SK-N-SH (cell line): ENCODE measurements around the gene IP6K1. TPM values are rescaled to one million over a fixed set of nuclear protein-coding genes. Genes with fewer than 3 reads are reported as not detected.

Experiments used
- ELF1 ChIP-seq: IDR thresholded peaks from 2 replicates; pipeline ENCODE4 v1.4.0; 2012
- EP300 ChIP-seq, 2 experiments: IDR thresholded peaks; 2 replicates each; pipeline versions ENCODE4 v1.4.0 to v1.6.1; 2012; ENCODE audit warnings: borderline replicate concordance in 1 of 2, low read depth in 1 of 2, low read length in 1 of 2
- EZH2phosphoT487 ChIP-seq: fragments of 200-600 bp; sonication (generic); IDR thresholded peaks from 2 replicates; pipeline ENCODE4 v1.6.1; 2017; ENCODE audit warnings: low read depth, mixed run types, mild to moderate bottlenecking, antibody characterized with exemption, moderate library complexity, borderline replicate concordance
- MEF2A ChIP-seq: IDR thresholded peaks from 2 replicates; pipeline ENCODE4 v1.4.0; 2012; ENCODE audit warnings: low read depth, borderline replicate concordance
- NRF1 ChIP-seq: IDR thresholded peaks from 2 replicates; pipeline ENCODE4 v1.6.1; 2012; ENCODE audit warnings: low read depth, mild to moderate bottlenecking, low read length
- RCOR1 ChIP-seq: fragments of 150-350 bp; IDR thresholded peaks from 2 replicates; pipeline ENCODE4 v1.6.1; 2017; ENCODE audit warnings: antibody characterized with exemption, low read length
- RXRA ChIP-seq: IDR thresholded peaks from 2 replicates; pipeline ENCODE4 v1.4.0; 2012; ENCODE audit warnings: low read depth, mild to moderate bottlenecking, borderline replicate concordance
- SIN3A ChIP-seq: IDR thresholded peaks from 2 replicates; pipeline ENCODE4 v1.6.1; 2012; ENCODE audit warnings: low read depth, mild to moderate bottlenecking, low read length, moderate library complexity, borderline replicate concordance
- TCF12 ChIP-seq: IDR thresholded peaks from 2 replicates; pipeline ENCODE4 v1.4.0; 2012
- TEAD4 ChIP-seq: IDR thresholded peaks from 2 replicates; pipeline ENCODE4 v1.4.0; 2012; ENCODE audit warnings: mild to moderate bottlenecking, borderline replicate concordance; ENCODE audit not compliant: insufficient read depth
- polyA plus RNA-seq, 3 experiments: library from polyadenylated mRNA; depleted of rRNA; stranded (reverse); fragments of >200 nt; gene quantifications; 2 replicates each; pipeline ENCODE4 v1.2.3, GENCODE V29; 2012
- TF ChIP-seq, protein P1 (sequence below): IDR thresholded peaks from 2 replicates; pipeline ENCODE4 v1.4.0; 2012; ENCODE audit warnings: low read depth, borderline replicate concordance
- TF ChIP-seq, protein P2 (sequence below): IDR thresholded peaks from 2 replicates; pipeline ENCODE4 v1.6.1; 2012; ENCODE audit warnings: mild to moderate bottlenecking, low read depth, low read length, moderate library complexity
- TF ChIP-seq, protein P3 (sequence below): IDR thresholded peaks from 2 replicates; pipeline ENCODE4 v1.4.0; 2012; ENCODE audit warnings: low read depth, borderline replicate concordance

The IP6K1 gene
- polyA plus RNA-seq, 1 of the 3 experiments (the other 2 are of a cell fraction) = 23.3 TPM

DNA sequence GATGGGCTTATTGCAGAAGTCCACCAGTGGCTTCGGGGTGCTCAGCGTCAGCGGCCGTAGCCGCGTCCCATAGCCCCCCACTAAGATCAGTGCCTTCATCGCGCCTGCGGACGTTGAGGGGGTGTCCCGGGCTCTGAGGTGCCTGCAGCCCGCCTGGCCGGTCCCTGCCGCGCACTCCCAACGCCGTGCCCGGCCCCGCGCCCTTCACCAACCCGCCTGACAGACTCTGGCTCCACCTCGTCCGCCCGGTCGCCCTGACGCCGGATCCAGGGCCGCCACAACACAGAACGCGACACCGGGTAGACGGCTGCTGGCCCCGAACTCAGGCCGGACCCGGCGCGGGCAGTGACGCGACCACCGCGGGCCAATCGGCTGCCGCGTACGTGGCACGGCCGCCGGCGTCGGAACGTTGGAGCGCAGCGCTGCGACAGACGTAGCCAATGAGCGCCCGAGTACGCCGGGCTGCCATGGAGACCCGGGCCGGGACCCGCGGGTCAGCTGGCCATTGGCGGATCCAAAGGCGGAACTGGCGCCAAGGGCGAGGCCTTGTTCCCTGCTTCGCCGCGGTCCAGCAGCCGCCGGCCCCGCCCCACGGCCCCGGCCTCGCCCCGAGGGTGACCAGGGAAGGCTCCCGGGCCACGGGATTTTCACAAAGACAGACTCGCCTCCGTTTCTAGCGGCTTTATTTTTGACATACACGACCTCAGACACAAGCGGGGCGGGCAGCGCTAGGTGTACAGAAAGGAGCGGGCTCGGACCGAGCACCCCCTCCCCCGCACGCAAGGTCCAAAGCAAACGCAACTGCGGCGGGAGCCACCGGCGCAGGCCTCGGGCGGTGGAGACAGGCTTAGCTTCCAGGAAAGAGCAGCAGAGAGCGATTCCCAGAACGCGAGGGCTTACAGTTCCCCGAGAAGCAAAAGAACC lies 62.5 kb downstream of the IP6K1 start, which contains the start of gene GMPPB (continued):
- TF ChIP-seq MEF2A (no peak), ELF1 (peak; percentile 60; the same call in 1 of the 2 replicates), EZH2phosphoT487 (no peak), TEAD4 (no peak), EP300 (IDR thresholded peaks at IDR 0.05; ENCODE audit: borderline replicate concordance in 1 of 2, low read depth in 1 of 2, low read length in 1 of 2) (0 out of 4 replicates have a peak, but pooled peaks of 1 of the 2 experiments have one; percentile 15), SIN3A (peak; percentile 10; the same call in 1 of the 2 replicates), RCOR1 (no peak), RXRA (no peak), TCF12 (no peak), NRF1 (no peak)
- TF ChIP-seq, protein P1, sequence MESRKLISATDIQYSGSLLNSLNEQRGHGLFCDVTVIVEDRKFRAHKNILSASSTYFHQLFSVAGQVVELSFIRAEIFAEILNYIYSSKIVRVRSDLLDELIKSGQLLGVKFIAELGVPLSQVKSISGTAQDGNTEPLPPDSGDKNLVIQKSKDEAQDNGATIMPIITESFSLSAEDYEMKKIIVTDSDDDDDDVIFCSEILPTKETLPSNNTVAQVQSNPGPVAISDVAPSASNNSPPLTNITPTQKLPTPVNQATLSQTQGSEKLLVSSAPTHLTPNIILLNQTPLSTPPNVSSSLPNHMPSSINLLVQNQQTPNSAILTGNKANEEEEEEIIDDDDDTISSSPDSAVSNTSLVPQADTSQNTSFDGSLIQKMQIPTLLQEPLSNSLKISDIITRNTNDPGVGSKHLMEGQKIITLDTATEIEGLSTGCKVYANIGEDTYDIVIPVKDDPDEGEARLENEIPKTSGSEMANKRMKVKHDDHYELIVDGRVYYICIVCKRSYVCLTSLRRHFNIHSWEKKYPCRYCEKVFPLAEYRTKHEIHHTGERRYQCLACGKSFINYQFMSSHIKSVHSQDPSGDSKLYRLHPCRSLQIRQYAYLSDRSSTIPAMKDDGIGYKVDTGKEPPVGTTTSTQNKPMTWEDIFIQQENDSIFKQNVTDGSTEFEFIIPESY = no peak; the same call in 1 of the 2 replicates
- TF ChIP-seq, protein P2, sequence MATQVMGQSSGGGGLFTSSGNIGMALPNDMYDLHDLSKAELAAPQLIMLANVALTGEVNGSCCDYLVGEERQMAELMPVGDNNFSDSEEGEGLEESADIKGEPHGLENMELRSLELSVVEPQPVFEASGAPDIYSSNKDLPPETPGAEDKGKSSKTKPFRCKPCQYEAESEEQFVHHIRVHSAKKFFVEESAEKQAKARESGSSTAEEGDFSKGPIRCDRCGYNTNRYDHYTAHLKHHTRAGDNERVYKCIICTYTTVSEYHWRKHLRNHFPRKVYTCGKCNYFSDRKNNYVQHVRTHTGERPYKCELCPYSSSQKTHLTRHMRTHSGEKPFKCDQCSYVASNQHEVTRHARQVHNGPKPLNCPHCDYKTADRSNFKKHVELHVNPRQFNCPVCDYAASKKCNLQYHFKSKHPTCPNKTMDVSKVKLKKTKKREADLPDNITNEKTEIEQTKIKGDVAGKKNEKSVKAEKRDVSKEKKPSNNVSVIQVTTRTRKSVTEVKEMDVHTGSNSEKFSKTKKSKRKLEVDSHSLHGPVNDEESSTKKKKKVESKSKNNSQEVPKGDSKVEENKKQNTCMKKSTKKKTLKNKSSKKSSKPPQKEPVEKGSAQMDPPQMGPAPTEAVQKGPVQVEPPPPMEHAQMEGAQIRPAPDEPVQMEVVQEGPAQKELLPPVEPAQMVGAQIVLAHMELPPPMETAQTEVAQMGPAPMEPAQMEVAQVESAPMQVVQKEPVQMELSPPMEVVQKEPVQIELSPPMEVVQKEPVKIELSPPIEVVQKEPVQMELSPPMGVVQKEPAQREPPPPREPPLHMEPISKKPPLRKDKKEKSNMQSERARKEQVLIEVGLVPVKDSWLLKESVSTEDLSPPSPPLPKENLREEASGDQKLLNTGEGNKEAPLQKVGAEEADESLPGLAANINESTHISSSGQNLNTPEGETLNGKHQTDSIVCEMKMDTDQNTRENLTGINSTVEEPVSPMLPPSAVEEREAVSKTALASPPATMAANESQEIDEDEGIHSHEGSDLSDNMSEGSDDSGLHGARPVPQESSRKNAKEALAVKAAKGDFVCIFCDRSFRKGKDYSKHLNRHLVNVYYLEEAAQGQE = no peak
- TF ChIP-seq, protein P3, sequence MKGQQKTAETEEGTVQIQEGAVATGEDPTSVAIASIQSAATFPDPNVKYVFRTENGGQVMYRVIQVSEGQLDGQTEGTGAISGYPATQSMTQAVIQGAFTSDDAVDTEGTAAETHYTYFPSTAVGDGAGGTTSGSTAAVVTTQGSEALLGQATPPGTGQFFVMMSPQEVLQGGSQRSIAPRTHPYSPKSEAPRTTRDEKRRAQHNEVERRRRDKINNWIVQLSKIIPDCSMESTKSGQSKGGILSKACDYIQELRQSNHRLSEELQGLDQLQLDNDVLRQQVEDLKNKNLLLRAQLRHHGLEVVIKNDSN = peak; percentile 3; the same call in 1 of the 2 replicates
